ENCODE results near the gene GALNT4.
A peak's percentile ranks its signal among the peaks of the same experiment; 100 is the strongest.

The GALNT4 gene

DNA sequence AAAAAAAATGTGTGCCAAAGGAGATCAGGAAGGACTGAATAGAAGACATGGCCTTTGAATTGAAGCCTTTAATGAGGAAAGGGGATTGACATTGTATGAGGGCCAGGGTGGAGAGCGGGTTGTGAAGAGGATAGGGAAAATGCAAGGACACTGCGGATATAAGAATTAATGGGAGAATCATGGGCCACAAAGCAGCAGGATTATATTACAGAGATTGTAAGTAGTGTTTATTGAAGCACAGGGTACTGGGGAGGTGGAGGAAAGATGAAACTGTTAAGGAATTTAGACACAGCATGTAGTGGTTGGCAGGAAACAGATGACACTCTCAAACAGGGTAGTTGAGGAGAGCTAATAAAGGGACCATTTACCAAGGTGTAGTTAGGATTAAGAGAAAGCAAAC, 17.6 kb upstream of the GALNT4 start:
- TF ChIP-seq CTCF (IDR thresholded peaks at IDR 0.05; ENCODE audit: low read depth, low read length) = no peak
- Histone ChIP-seq H3K27ac (no peak overlapping the region), H3K36me3 (no peaks in the 10 kb centered on the region), H3K4me3 (ENCODE audit: low read depth, low read length) (no peak overlapping the region), H3K27me3 (ENCODE audit: insufficient read depth, low read depth, severe bottlenecking) (no peaks in the 10 kb centered on the region), H3K9me3 (ENCODE audit: severe bottlenecking) (no peaks in the 10 kb centered on the region)
- DNase-seq = no peak

GRCh38 chr12:89540586-89540985, 16.0 kb upstream of the GALNT4 start:
- H3K4me3 ChIP-seq (ENCODE audit: low read depth, low read length) = no peak overlapping the region
- H3K9me3 ChIP-seq (ENCODE audit: severe bottlenecking) = no peaks in the 10 kb centered on the region
- H3K36me3 ChIP-seq = no peaks in the 10 kb centered on the region
- no peak for TF ChIP-seq CTCF (IDR thresholded peaks at IDR 0.05; ENCODE audit: low read depth, low read length)
- no peaks in the 10 kb centered on the region for H3K27me3 ChIP-seq (ENCODE audit: insufficient read depth, low read depth, severe bottlenecking)
- peak overlapping the region; percentile 59 for H3K27ac ChIP-seq
- peak; percentile 79 for DNase-seq

- Histone ChIP-seq H3K27me3 (ENCODE audit: insufficient read depth, low read depth, severe bottlenecking) (no peaks in the 10 kb centered on the region), H3K4me3 (ENCODE audit: low read depth, low read length) (no peak overlapping the region), H3K9me3 (ENCODE audit: severe bottlenecking) (no peaks in the 10 kb centered on the region), H3K36me3 (no peaks in the 10 kb centered on the region), H3K27ac (peak overlapping the region; percentile 59)
- DNase-seq = peak; percentile 28
- no peak for TF ChIP-seq CTCF (IDR thresholded peaks at IDR 0.05; ENCODE audit: low read depth, low read length)
Observed at GRCh38 chr12:89539426-89540223, 15.0 kb upstream of the GALNT4 start.

DNA sequence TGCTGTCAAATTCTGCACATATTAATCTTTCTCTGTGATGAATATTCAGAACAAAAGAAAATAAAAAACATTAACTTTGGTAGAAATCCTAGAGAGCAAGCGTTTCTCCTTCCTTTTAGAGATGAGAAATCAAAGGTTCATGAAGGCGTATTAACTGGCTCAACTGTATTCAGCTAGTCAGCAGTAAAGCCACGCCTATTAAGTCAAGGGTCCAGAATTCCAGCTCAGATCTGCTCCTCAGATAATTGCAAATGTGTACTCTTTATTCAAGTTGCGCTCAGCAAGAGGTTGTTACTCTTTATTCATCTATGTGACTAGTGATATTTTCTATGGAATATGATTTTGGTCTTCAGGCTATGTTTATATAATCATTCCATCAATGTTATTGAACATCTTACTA, 14.3 kb upstream of the GALNT4 start:
- DNase-seq = no peak
- Histone ChIP-seq H3K36me3 (no peaks in the 10 kb centered on the region), H3K27me3 (ENCODE audit: insufficient read depth, low read depth, severe bottlenecking) (no peaks in the 10 kb centered on the region), H3K9me3 (ENCODE audit: severe bottlenecking) (no peaks in the 10 kb centered on the region), H3K27ac (no peak overlapping the region), H3K4me3 (ENCODE audit: low read depth, low read length) (no peak overlapping the region)
- no peak for TF ChIP-seq CTCF (IDR thresholded peaks at IDR 0.05; ENCODE audit: low read depth, low read length)

- Histone ChIP-seq H3K36me3 (no peaks in the 10 kb centered on the region), H3K9me3 (ENCODE audit: severe bottlenecking) (no peaks in the 10 kb centered on the region), H3K27me3 (ENCODE audit: insufficient read depth, low read depth, severe bottlenecking) (no peaks in the 10 kb centered on the region), H3K27ac (no peak overlapping the region), H3K4me3 (ENCODE audit: low read depth, low read length) (no peak overlapping the region)
- no peak for DNase-seq
- TF ChIP-seq CTCF (IDR thresholded peaks at IDR 0.05; ENCODE audit: low read depth, low read length) = no peak
Observed at GRCh38 chr12:89537389-89537788, 12.8 kb upstream of the GALNT4 start.

- peak; percentile 43; the same call in 1 of the 2 replicates for TF ChIP-seq CTCF (IDR thresholded peaks at IDR 0.05; ENCODE audit: low read depth, low read length)
- Histone ChIP-seq H3K4me3 (ENCODE audit: low read depth, low read length) (no peak overlapping the region), H3K36me3 (peaks cover 4% of the 10 kb centered on the region; the same call in 1 of the 2 replicates), H3K9me3 (ENCODE audit: severe bottlenecking) (no peaks in the 10 kb centered on the region), H3K27ac (no peak overlapping the region), H3K27me3 (ENCODE audit: insufficient read depth, low read depth, severe bottlenecking) (no peaks in the 10 kb centered on the region)
- DNase-seq = no peak
Observed at GRCh38 chr12:89529738-89530137, 5.1 kb upstream of the GALNT4 start.
